Upper lobe of right lung (tissue), 1 donor: Measurements from ENCODE around the gene SORBS2. TPM values are rescaled to one million over a fixed set of nuclear protein-coding genes. Genes with fewer than 3 reads are reported as not detected.
A peak's percentile ranks its signal among the peaks of the same experiment; 100 is the strongest.

ENCODE experiments used
- ATAC-seq: fragments of 200-7000 bp; cut with Tn5 transposase; one replicate; pipeline ENCODE4 v1.9.1; 2020; ENCODE audit warnings: mild to moderate bottlenecking, moderate library complexity
- DNase-seq: peaks from one replicate; pipeline ENCODE4 v3.0.0-alpha.2; 2020
- H3K27ac ChIP-seq: fragments of 200-600 bp; one replicate; pipeline ENCODE4 v1.8.0; 2022
- H3K27me3 ChIP-seq: fragments of 200-600 bp; one replicate; pipeline ENCODE4 v1.8.0; 2022; ENCODE audit warnings: mild to moderate bottlenecking
- H3K36me3 ChIP-seq: fragments of 200-600 bp; one replicate; pipeline ENCODE4 v1.8.0; 2022
- H3K4me1 ChIP-seq: fragments of 200-600 bp; one replicate; pipeline ENCODE4 v1.8.0; 2022
- H3K4me3 ChIP-seq: fragments of 200-600 bp; one replicate; pipeline ENCODE4 v1.8.0; 2022; ENCODE audit warnings: mild to moderate bottlenecking
- H3K9me3 ChIP-seq: fragments of 200-600 bp; one replicate; pipeline ENCODE4 v1.8.0; 2022
- intact Hi-C: fragments of 100-400 bp; cut with DNase I; formaldehyde crosslinking; loops from one replicate; pipeline ENCODE4 v1.11.0; 2022
- total RNA-seq: library from RNA; stranded (reverse); fragmentation: NEBNext Ultra II Directional; extraction: Animal tissue kit (Norgen Biotek cat#: 25700); gene quantifications from one replicate; pipeline ENCODE4 v1.2.1, GENCODE V29; 2021
- TF ChIP-seq, protein P1 (sequence below): fragments of 200-600 bp; IDR thresholded peaks from one replicate; pipeline ENCODE4 v1.8.0; 2022; ENCODE audit warnings: antibody characterized with exemption
- donor health status: DM: no; HTN: yes; CAD: no; lungs with severe emphysema.

The SORBS2 gene
- total RNA-seq, 1 donor from 2014 or later, result 44.9 TPM

DNA sequence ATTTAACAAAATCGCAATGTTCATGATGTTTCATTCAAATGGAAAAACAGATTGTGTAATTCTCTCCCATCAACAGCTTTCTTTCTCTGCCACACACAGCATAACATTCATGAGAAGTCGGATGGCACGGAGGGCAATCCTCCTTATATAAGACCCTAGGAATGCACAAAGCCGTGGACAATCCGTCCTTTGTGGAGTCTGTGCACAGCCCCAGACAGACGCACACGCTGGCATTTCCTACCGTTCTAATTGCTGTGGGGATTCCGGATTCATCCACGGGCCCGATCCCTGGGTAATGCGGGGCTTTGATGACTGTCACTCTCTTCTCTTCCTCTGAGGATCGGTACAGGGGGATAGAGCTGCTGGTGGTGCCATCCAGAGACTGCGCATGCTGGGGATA lies 154.8 kb downstream of the SORBS2 start:
- H3K36me3 ChIP-seq, result no peaks in the 10 kb centered on the region
- TF ChIP-seq, protein P1, sequence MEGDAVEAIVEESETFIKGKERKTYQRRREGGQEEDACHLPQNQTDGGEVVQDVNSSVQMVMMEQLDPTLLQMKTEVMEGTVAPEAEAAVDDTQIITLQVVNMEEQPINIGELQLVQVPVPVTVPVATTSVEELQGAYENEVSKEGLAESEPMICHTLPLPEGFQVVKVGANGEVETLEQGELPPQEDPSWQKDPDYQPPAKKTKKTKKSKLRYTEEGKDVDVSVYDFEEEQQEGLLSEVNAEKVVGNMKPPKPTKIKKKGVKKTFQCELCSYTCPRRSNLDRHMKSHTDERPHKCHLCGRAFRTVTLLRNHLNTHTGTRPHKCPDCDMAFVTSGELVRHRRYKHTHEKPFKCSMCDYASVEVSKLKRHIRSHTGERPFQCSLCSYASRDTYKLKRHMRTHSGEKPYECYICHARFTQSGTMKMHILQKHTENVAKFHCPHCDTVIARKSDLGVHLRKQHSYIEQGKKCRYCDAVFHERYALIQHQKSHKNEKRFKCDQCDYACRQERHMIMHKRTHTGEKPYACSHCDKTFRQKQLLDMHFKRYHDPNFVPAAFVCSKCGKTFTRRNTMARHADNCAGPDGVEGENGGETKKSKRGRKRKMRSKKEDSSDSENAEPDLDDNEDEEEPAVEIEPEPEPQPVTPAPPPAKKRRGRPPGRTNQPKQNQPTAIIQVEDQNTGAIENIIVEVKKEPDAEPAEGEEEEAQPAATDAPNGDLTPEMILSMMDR, result no peak
- ATAC-seq, result no peak
- no peak for DNase-seq
- intact Hi-C loops, result no loop called here
- H3K27me3 ChIP-seq, result no peaks in the 10 kb centered on the region
- no peaks in the 10 kb centered on the region for H3K4me1 ChIP-seq
- H3K27ac ChIP-seq, result no peak overlapping the region
- no peaks in the 10 kb centered on the region for H3K9me3 ChIP-seq
- H3K4me3 ChIP-seq, result no peak overlapping the region

GRCh38 chr4:185656467-185656931 lies 155.5 kb downstream of the SORBS2 start:
- H3K4me1 ChIP-seq, result no peaks in the 10 kb centered on the region
- H3K27ac ChIP-seq, result no peak overlapping the region
- H3K4me3 ChIP-seq, result peak overlapping the region; percentile 34
- H3K27me3 ChIP-seq, result no peaks in the 10 kb centered on the region
- peak; percentile 74 for DNase-seq
- intact Hi-C loops, result no loop called here
- TF ChIP-seq, protein P1, result peak; percentile 53
- no peaks in the 10 kb centered on the region for H3K36me3 ChIP-seq
- no peaks in the 10 kb centered on the region for H3K9me3 ChIP-seq
- ATAC-seq, result peak; percentile 85

DNA sequence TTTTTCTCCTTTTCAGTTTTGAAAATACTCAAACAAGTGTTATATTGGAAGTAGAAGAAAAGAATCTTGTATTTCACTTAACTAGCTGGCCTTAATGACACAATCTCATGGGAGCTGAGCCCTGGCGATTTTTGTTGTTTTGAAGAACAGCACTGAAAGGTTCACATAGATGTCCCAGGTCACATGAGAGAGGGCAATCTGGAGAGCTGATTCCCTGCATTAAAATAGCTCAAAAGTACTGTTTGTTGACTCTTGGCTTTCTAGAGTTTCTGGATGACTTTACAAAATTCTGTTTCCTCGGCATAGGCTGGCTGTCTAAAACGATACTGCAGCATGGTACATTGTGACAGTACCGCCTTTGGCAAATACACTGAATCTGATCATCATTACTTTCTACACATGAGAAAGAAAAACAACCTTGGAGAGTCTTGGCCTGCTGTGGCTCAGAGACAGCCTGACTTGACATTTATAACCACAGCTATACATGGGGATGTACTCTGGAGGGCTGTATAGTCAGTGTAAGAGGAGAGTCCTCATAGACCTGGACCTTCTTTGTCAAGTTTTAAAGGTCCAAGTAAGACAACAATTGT lies 156.9 kb downstream of the SORBS2 start:
- no peak overlapping the region for H3K27ac ChIP-seq
- H3K4me1 ChIP-seq, result no peaks in the 10 kb centered on the region
- TF ChIP-seq, protein P1, result no peak
- no peaks in the 10 kb centered on the region for H3K9me3 ChIP-seq
- H3K36me3 ChIP-seq, result no peaks in the 10 kb centered on the region
- H3K27me3 ChIP-seq, result no peaks in the 10 kb centered on the region
- peak; percentile 34 for ATAC-seq
- DNase-seq, result no peak
- intact Hi-C loops, result no loop called here
- peak overlapping the region; percentile 5 for H3K4me3 ChIP-seq

- no peak overlapping the region for H3K4me3 ChIP-seq
- no peaks in the 10 kb centered on the region for H3K4me1 ChIP-seq
- TF ChIP-seq, protein P1, result no peak
These were observed 157.7 kb downstream of the SORBS2 start for GRCh38 chr4:185654311-185654710.

GRCh38 chr4:185651851-185652250 lies 160.1 kb downstream of the SORBS2 start:
- Histone ChIP-seq H3K27ac (no peak overlapping the region), H3K9me3 (no peaks in the 10 kb centered on the region), H3K36me3 (peaks cover 2% of the 10 kb centered on the region), H3K27me3 (no peaks in the 10 kb centered on the region), H3K4me3 (no peak overlapping the region), H3K4me1 (no peaks in the 10 kb centered on the region)
- DNase-seq, result no peak
- intact Hi-C loops, result no loop called here
- no peak for ATAC-seq
- TF ChIP-seq, protein P1, result no peak

More at GRCh38 chr4:185654311-185654710, 157.7 kb downstream of the SORBS2 start:
- no peak for ATAC-seq
- intact Hi-C loops, result no loop called here
- H3K27me3 ChIP-seq, result no peaks in the 10 kb centered on the region
- H3K36me3 ChIP-seq, result no peaks in the 10 kb centered on the region
- no peaks in the 10 kb centered on the region for H3K9me3 ChIP-seq
- no peak for DNase-seq
- H3K27ac ChIP-seq, result no peak overlapping the region
